Mucosa of rectum (tissue), 2 donors: ENCODE results near the gene SORCS2.

ENCODE experiments used
- H3K27ac ChIP-seq, 2 donors: one replicate each; pipeline ENCODE4 v1.7.0; 2013; ENCODE audit warnings: inconsistent platforms in 2 of 2, low read depth in 2 of 2, low read length in 2 of 2
- H3K27me3 ChIP-seq, 2 donors: one replicate each; pipeline ENCODE4 v1.7.0; 2013; ENCODE audit warnings: low read length in 2 of 2; ENCODE audit not compliant: control insufficient read depth in 2 of 2, insufficient read depth in 2 of 2
- H3K36me3 ChIP-seq, 2 donors: one replicate each; pipeline ENCODE4 v1.7.0; 2013; ENCODE audit warnings: low read length in 2 of 2; ENCODE audit not compliant: control insufficient read depth in 2 of 2, insufficient read depth in 2 of 2
- H3K4me1 ChIP-seq, 2 donors: one replicate each; pipeline ENCODE4 v1.7.0; 2013; ENCODE audit warnings: low read length in 2 of 2, mild to moderate bottlenecking in 1 of 2; ENCODE audit not compliant: control insufficient read depth in 2 of 2, insufficient read depth in 2 of 2
- H3K4me3 ChIP-seq, 2 donors: one replicate each; pipeline ENCODE4 v1.7.0; 2013; ENCODE audit warnings: low read length in 2 of 2
- H3K9ac ChIP-seq, 2 donors: one replicate each; pipeline ENCODE4 v1.7.0; 2013; ENCODE audit warnings: low read length in 2 of 2, low read depth in 1 of 2, mild to moderate bottlenecking in 1 of 2
- H3K9me3 ChIP-seq, 2 donors: one replicate each; pipeline ENCODE4 v1.7.0; 2013; ENCODE audit warnings: low read length in 2 of 2; ENCODE audit not compliant: control insufficient read depth in 2 of 2
- donor health status: healthy.
- donor health status: Normal muscosa, but diverticular disease.

The SORCS2 gene

GRCh38 chr4:7529368-7530080, 337.2 kb downstream of the SORCS2 start:
- no peaks in the 10 kb centered on the region for H3K4me1 ChIP-seq
- no peaks in the 10 kb centered on the region for H3K36me3 ChIP-seq
- H3K27ac ChIP-seq: no peak overlapping the region
- no peak overlapping the region for H3K9ac ChIP-seq
- H3K27me3 ChIP-seq: no peaks in the 10 kb centered on the region
- H3K9me3 ChIP-seq: no peaks in the 10 kb centered on the region
- no peak overlapping the region for H3K4me3 ChIP-seq

- Histone ChIP-seq H3K36me3 (no peaks in the 10 kb centered on the region), H3K27ac (no peak overlapping the region), H3K4me3 (no peak overlapping the region), H3K27me3 (no peaks in the 10 kb centered on the region), H3K9ac (no peak overlapping the region), H3K9me3 (no peaks in the 10 kb centered on the region), H3K4me1 (no peaks in the 10 kb centered on the region)
These were observed 337.7 kb downstream of the SORCS2 start for GRCh38 chr4:7530082-7530481.

- no peaks in the 10 kb centered on the region for H3K9me3 ChIP-seq
- H3K4me3 ChIP-seq: no peak overlapping the region
- H3K36me3 ChIP-seq: no peaks in the 10 kb centered on the region
- H3K9ac ChIP-seq: no peak overlapping the region
- H3K4me1 ChIP-seq: no peaks in the 10 kb centered on the region
- H3K27me3 ChIP-seq: no peaks in the 10 kb centered on the region
- H3K27ac ChIP-seq: no peak overlapping the region
These were observed 338.7 kb downstream of the SORCS2 start for GRCh38 chr4:7530932-7531639.

DNA sequence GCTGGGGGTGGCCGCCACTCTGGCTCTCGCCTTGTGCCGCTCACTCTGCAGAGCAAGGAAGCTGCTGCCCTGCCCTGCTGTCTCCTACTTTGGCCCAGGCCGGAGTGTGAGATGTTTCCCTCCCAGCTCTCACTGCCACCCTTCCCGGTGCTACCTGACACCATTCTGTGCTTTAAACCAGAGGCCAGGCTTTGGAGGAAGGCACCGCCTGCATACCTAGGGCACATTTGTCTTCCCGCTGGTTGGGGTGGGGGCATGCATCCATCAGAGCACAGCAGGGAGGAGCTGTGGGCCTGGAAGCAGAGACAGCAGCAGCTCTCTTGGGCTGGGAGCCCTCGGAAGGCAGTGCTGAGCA, 339.3 kb downstream of the SORCS2 start:
- H3K27me3 ChIP-seq: no peaks in the 10 kb centered on the region
- no peak overlapping the region for H3K27ac ChIP-seq
- no peaks in the 10 kb centered on the region for H3K4me1 ChIP-seq
- H3K9me3 ChIP-seq: no peaks in the 10 kb centered on the region
- H3K4me3 ChIP-seq: no peak overlapping the region
- no peaks in the 10 kb centered on the region for H3K36me3 ChIP-seq
- H3K9ac ChIP-seq: no peak overlapping the region

- Histone ChIP-seq H3K9me3 (no peaks in the 10 kb centered on the region), H3K9ac (no peak overlapping the region), H3K27ac (no peak overlapping the region), H3K4me1 (no peaks in the 10 kb centered on the region), H3K4me3 (no peak overlapping the region), H3K27me3 (no peaks in the 10 kb centered on the region), H3K36me3 (no peaks in the 10 kb centered on the region)
These were observed 339.7 kb downstream of the SORCS2 start for GRCh38 chr4:7532043-7532442.

DNA sequence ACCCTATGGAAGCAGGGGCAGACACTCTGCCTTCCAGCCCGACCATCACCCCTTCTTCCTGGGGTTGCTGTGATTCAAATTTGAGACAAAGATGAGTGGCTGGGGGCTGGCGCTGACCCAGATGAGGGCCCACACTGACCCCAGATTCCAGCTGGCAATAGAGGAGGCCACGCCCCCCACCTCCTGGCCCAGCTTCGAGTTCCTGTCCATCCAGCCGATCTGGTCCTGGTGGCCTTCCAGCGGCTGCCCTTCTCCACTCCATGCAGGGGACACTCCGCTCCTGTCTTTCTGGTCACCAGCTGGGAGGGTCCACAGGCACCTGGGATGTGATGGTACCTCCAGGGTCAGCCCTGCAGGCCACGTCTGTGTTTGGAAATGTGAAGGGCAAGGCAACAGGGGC, 340.9 kb downstream of the SORCS2 start:
- H3K4me3 ChIP-seq: no peak overlapping the region
- no peaks in the 10 kb centered on the region for H3K9me3 ChIP-seq
- no peak overlapping the region for H3K9ac ChIP-seq

GRCh38 chr4:7535094-7535493, 342.8 kb downstream of the SORCS2 start:
- Histone ChIP-seq H3K4me1 (no peaks in the 10 kb centered on the region), H3K36me3 (no peaks in the 10 kb centered on the region), H3K4me3 (no peak overlapping the region), H3K27me3 (no peaks in the 10 kb centered on the region), H3K9me3 (no peaks in the 10 kb centered on the region), H3K9ac (no peak overlapping the region), H3K27ac (no peak overlapping the region)

More for the DNA sequence above, 340.9 kb downstream of the SORCS2 start:
- no peaks in the 10 kb centered on the region for H3K36me3 ChIP-seq
- H3K4me1 ChIP-seq: no peaks in the 10 kb centered on the region
- H3K27ac ChIP-seq: no peak overlapping the region
- H3K27me3 ChIP-seq: no peaks in the 10 kb centered on the region

GRCh38 chr4:7535619-7536018, 343.3 kb downstream of the SORCS2 start:
- no peak overlapping the region for H3K27ac ChIP-seq
- no peak overlapping the region for H3K4me3 ChIP-seq
- no peaks in the 10 kb centered on the region for H3K36me3 ChIP-seq
- H3K27me3 ChIP-seq: no peaks in the 10 kb centered on the region
- H3K9ac ChIP-seq: no peak overlapping the region
- H3K9me3 ChIP-seq: no peaks in the 10 kb centered on the region
- no peaks in the 10 kb centered on the region for H3K4me1 ChIP-seq

- no peaks in the 10 kb centered on the region for H3K36me3 ChIP-seq
- H3K9me3 ChIP-seq: no peaks in the 10 kb centered on the region
- no peak overlapping the region for H3K4me3 ChIP-seq
- H3K27me3 ChIP-seq: no peaks in the 10 kb centered on the region
- no peak overlapping the region for H3K27ac ChIP-seq
- no peak overlapping the region for H3K9ac ChIP-seq
- no peaks in the 10 kb centered on the region for H3K4me1 ChIP-seq
These were observed 344.5 kb downstream of the SORCS2 start for GRCh38 chr4:7536876-7537275.

GRCh38 chr4:7537853-7538400, 345.6 kb downstream of the SORCS2 start:
- Histone ChIP-seq H3K36me3 (no peaks in the 10 kb centered on the region), H3K27me3 (no peaks in the 10 kb centered on the region), H3K4me3 (no peak overlapping the region), H3K9ac (no peak overlapping the region), H3K9me3 (no peaks in the 10 kb centered on the region), H3K4me1 (no peaks in the 10 kb centered on the region), H3K27ac (no peak overlapping the region)
